ENCODE data around the gene SLC17A7. TPM values are rescaled to one million over a fixed set of nuclear protein-coding genes. Genes with fewer than 3 reads are reported as not detected.

Gene SLC17A7
- total and polyA plus RNA-seq, 2 of the 13 experiments (the other 11 are each of a cell fraction or from before 2014, with no cell fraction given), result 0.32 TPM; not detected in 1

GRCh38 chr19:49453013-49453756 is 11.9 kb upstream of the SLC17A7 start, which contains the start of gene ALDH16A1 (continued):
- TF ChIP-seq ZFP62 (CRISPR knock-in tag; IDR thresholded peaks at IDR 0.05) (no peak), ZMYM4 (CRISPR knock-in tag; IDR thresholded peaks at IDR 0.05) (peak; percentile 69; the same call in 1 of the 2 replicates), PHF8 (CRISPR knock-in tag; IDR thresholded peaks at IDR 0.05) (peak; percentile 84), MXI1 (IDR thresholded peaks at IDR 0.05; ENCODE audit: borderline replicate concordance, low read depth, low read length) (peak; percentile 45; the same call in 1 of the 3 replicates), MAZ (IDR thresholded peaks at IDR 0.05; ENCODE audit: borderline replicate concordance, low read depth, low read length) (no peak), MAZ (CRISPR knock-in tag; IDR thresholded peaks at IDR 0.05; ENCODE audit: low read depth) (peak; percentile 60; the same call in 1 of the 2 replicates), ZNF678 (CRISPR knock-in tag; IDR thresholded peaks at IDR 0.05) (no peak), CHCHD3 (CRISPR knock-in tag; IDR thresholded peaks at IDR 0.05) (no peak), GATA4 (IDR thresholded peaks at IDR 0.05; ENCODE audit: borderline replicate concordance, low read depth) (no peak), TBL1XR1 (IDR thresholded peaks at IDR 0.05; ENCODE audit: borderline replicate concordance, low read length, partially characterized antibody) (no peak), ZNF180 (CRISPR knock-in tag; IDR thresholded peaks at IDR 0.05; ENCODE audit: borderline replicate concordance, low read depth) (no peak), ZNF547 (CRISPR knock-in tag; IDR thresholded peaks at IDR 0.05) (no peak), NFKB2 (CRISPR knock-in tag; IDR thresholded peaks at IDR 0.05; ENCODE audit: borderline replicate concordance) (peak; percentile 67; the same call in 1 of the 2 replicates), JUNB (CRISPR knock-in tag; IDR thresholded peaks at IDR 0.05; ENCODE audit: borderline replicate concordance) (no peak), ZNF510 (CRISPR knock-in tag; IDR thresholded peaks at IDR 0.05; ENCODE audit: low read depth) (no peak), ZNF768 (CRISPR knock-in tag; IDR thresholded peaks at IDR 0.05) (no peak; the same call in 1 of the 2 replicates), THAP8 (CRISPR knock-in tag; IDR thresholded peaks at IDR 0.05; ENCODE audit: borderline replicate concordance) (0 out of 2 replicates have a peak, but pooled peaks have one; percentile 36), PRMT3 (CRISPR knock-in tag; IDR thresholded peaks at IDR 0.05; ENCODE audit: borderline replicate concordance, low read depth) (no peak), BATF2 (CRISPR knock-in tag; IDR thresholded peaks at IDR 0.05) (0 out of 2 replicates have a peak, but pooled peaks have one; percentile 48), ZFAT (CRISPR knock-in tag; conservative IDR thresholded peaks at IDR 0.05) (no peak), ZNF350 (CRISPR knock-in tag; IDR thresholded peaks at IDR 0.05; ENCODE audit: borderline replicate concordance, low read depth) (peak; percentile 74; the same call in 1 of the 2 replicates), ZNF772 (CRISPR knock-in tag; IDR thresholded peaks at IDR 0.05) (no peak), GZF1 (CRISPR knock-in tag; IDR thresholded peaks at IDR 0.05) (no peak)
